Smooth muscle cell (in vitro differentiated cells): ENCODE measurements around the gene C1orf185. TPM values are rescaled to one million over a fixed set of nuclear protein-coding genes. Genes with fewer than 3 reads are reported as not detected.
"Not testable (repeated sequence)": the region's sequence is repeated elsewhere in the genome, so short reads cannot be mapped to it uniquely, and the experiment has no call there.

ENCODE experiments used
- DNase-seq: peaks from one replicate; lab custom pipeline; 2025; ENCODE audit not compliant: unreplicated experiment; lab: John Stamatoyannopoulos, UW
- H2AFZ ChIP-seq: fragments of 200-600 bp; sonication (generic); 2 replicates; pipeline ENCODE4 v1.6.0; 2016; ENCODE audit warnings: antibody characterized with exemption, low read depth, mild to moderate bottlenecking
- H3F3A ChIP-seq: fragments of 200-600 bp; sonication (generic); 2 replicates; pipeline ENCODE4 v1.6.0; 2017; ENCODE audit warnings: antibody characterized with exemption, low read depth
- H3K27ac ChIP-seq: fragments of 200-600 bp; sonication (generic); 2 replicates; pipeline ENCODE4 v1.5.1; 2016; ENCODE audit warnings: low read depth, mild to moderate bottlenecking
- H3K27me3 ChIP-seq: fragments of 200-600 bp; sonication (generic); 2 replicates; pipeline ENCODE4 v1.6.1; 2016; ENCODE audit warnings: low read depth, mild to moderate bottlenecking
- H3K36me3 ChIP-seq: fragments of 200-600 bp; sonication (generic); 2 replicates; pipeline ENCODE4 v1.5.1; 2016; ENCODE audit warnings: low read depth
- H3K4me1 ChIP-seq: fragments of 200-600 bp; sonication (generic); 2 replicates; pipeline ENCODE4 v1.5.1; 2016; ENCODE audit warnings: low read depth
- H3K4me2 ChIP-seq: fragments of 200-600 bp; sonication (generic); 2 replicates; pipeline ENCODE4 v1.6.0; 2016; ENCODE audit warnings: mild to moderate bottlenecking
- H3K4me3 ChIP-seq: fragments of 200-600 bp; sonication (generic); 2 replicates; pipeline ENCODE4 v1.5.1; 2016; ENCODE audit warnings: mild to moderate bottlenecking
- H3K79me2 ChIP-seq: fragments of 200-600 bp; sonication (generic); 2 replicates; pipeline ENCODE4 v1.6.0; 2016; ENCODE audit warnings: low read depth, mild to moderate bottlenecking
- H3K9ac ChIP-seq: fragments of 200-600 bp; sonication (generic); 2 replicates; pipeline ENCODE4 v1.6.0; 2016; ENCODE audit warnings: low read depth
- H3K9me3 ChIP-seq: fragments of 200-600 bp; sonication (generic); replicated peaks from 2 replicates; pipeline ENCODE4 v1.5.1; 2016; ENCODE audit warnings: low read depth
- H4K20me1 ChIP-seq: fragments of 200-600 bp; sonication (generic); 2 replicates; pipeline ENCODE4 v1.6.0; 2016; ENCODE audit warnings: low read depth
- WGBS: methylation state at CpG from one replicate; pipeline ENCODE4 v1.1.7; 2016; ENCODE audit warnings: low lambda C conversion rate; 5-methylcytosine and 5-hydroxymethylcytosine counted together
- polyA plus RNA-seq: library from polyadenylated mRNA; unstranded; fragments of >200 nt; fragmentation: Nextera tagmentation; extraction: Ambion mirVana; gene quantifications from 2 replicates; pipeline ENCODE4 v1.2.1, GENCODE V29; 2016
- total RNA-seq: library from RNA; depleted of rRNA; stranded (reverse); fragments of >200 nt; gene quantifications from 2 replicates; pipeline ENCODE4 v1.2.3, GENCODE V29; 2014
- TF ChIP-seq, protein P1 (sequence below): fragments of 200-600 bp; sonication (generic); IDR thresholded peaks from 2 replicates; pipeline ENCODE4 v1.5.1; 2017; ENCODE audit warnings: borderline replicate concordance, mild to moderate bottlenecking, antibody characterized with exemption; ENCODE audit not compliant: insufficient read depth, poor library complexity, severe bottlenecking

The C1orf185 gene
- total and polyA plus RNA-seq, 2 experiments from 2014 or later, result not detected

- Histone ChIP-seq H3K9ac (no peak overlapping the region), H3F3A (no peaks in the 10 kb centered on the region), H2AFZ (no peak overlapping the region), H3K27ac (no peak overlapping the region), H3K4me1 (no peaks in the 10 kb centered on the region), H3K36me3 (no peaks in the 10 kb centered on the region), H3K27me3 (no peaks in the 10 kb centered on the region), H4K20me1 (no peaks in the 10 kb centered on the region), H3K4me3 (no peak overlapping the region), H3K79me2 (no peaks in the 10 kb centered on the region), H3K4me2 (no peak overlapping the region), H3K9me3 (no peaks in the 10 kb centered on the region)
- WGBS, result 65% methylated on average over 3 of the region's 3 CpGs
- TF ChIP-seq, protein P1, sequence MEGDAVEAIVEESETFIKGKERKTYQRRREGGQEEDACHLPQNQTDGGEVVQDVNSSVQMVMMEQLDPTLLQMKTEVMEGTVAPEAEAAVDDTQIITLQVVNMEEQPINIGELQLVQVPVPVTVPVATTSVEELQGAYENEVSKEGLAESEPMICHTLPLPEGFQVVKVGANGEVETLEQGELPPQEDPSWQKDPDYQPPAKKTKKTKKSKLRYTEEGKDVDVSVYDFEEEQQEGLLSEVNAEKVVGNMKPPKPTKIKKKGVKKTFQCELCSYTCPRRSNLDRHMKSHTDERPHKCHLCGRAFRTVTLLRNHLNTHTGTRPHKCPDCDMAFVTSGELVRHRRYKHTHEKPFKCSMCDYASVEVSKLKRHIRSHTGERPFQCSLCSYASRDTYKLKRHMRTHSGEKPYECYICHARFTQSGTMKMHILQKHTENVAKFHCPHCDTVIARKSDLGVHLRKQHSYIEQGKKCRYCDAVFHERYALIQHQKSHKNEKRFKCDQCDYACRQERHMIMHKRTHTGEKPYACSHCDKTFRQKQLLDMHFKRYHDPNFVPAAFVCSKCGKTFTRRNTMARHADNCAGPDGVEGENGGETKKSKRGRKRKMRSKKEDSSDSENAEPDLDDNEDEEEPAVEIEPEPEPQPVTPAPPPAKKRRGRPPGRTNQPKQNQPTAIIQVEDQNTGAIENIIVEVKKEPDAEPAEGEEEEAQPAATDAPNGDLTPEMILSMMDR, result no peak
- DNase-seq, result no peak
Measured at GRCh38 chr1:51131185-51131584, 29.2 kb downstream of the C1orf185 start.

DNA sequence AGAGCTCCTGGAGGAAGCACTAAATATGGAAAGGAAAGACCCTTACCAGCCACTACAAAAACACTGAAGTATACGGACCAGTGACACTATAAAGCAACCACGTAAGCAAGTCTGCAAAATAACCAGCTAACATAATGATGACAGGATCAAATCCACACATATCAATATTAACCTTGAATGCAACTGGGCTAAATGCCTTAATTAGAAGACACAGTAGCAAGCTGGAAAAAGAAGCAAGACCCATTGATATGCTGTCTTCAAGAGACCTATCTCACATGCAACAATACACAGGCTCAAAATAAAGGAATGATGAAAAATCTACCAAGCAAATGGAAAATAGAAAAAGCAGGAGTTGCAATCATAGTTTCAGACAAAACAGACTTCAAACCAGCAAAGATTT, 31.0 kb downstream of the C1orf185 start:
- Histone ChIP-seq H3K27me3 (no peaks in the 10 kb centered on the region), H3K4me1 (no peaks in the 10 kb centered on the region), H2AFZ (no peak overlapping the region), H3F3A (no peaks in the 10 kb centered on the region), H3K4me2 (no peak overlapping the region), H3K9ac (no peak overlapping the region), H3K27ac (no peak overlapping the region), H3K4me3 (no peak overlapping the region), H4K20me1 (no peaks in the 10 kb centered on the region), H3K9me3 (no peaks in the 10 kb centered on the region), H3K79me2 (no peaks in the 10 kb centered on the region), H3K36me3 (no peaks in the 10 kb centered on the region)
- DNase-seq, result no peak
- WGBS, result 83% methylated on average over 2 of the region's 2 CpGs
- TF ChIP-seq, protein P1, result no peak

DNA sequence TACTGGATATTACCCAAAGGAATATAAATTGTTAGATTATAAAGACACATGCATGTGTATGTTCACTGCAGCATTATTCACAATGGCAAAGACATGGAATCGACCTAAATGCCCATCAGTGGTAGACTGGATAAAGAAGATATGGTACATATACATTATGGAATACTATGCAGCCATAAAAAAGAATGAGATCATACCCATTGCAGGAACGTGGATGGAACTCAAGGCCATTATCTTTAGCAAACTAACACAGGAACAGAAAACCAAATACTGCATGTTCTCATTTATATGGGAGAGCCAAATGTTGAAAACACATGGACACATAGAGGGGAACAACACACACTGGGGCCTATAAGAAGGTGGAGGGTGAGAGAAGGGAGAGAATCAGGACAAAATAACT, 35.7 kb downstream of the C1orf185 start:
- H3K79me2 ChIP-seq, H4K20me1 ChIP-seq, H3K4me2 ChIP-seq, H2AFZ ChIP-seq, H3K4me3 ChIP-seq, H3K36me3 ChIP-seq, H3K27me3 ChIP-seq, H3K27ac ChIP-seq, H3K9me3 ChIP-seq, H3K4me1 ChIP-seq, H3K9ac ChIP-seq, H3F3A ChIP-seq, DNase-seq: not testable (repeated sequence)
- WGBS, result 43% methylated on average over 2 of the region's 2 CpGs

GRCh38 chr1:51139474-51139873, 37.4 kb downstream of the C1orf185 start:
- Histone ChIP-seq H3K27me3 (peaks cover 3% of the 10 kb centered on the region), H3K27ac (no peak overlapping the region), H2AFZ (no peak overlapping the region), H3K79me2 (no peaks in the 10 kb centered on the region), H3K4me2 (no peak overlapping the region), H3K9me3 (no peaks in the 10 kb centered on the region), H3F3A (no peaks in the 10 kb centered on the region), H3K4me1 (no peaks in the 10 kb centered on the region), H3K9ac (no peak overlapping the region), H3K4me3 (no peak overlapping the region), H3K36me3 (no peaks in the 10 kb centered on the region), H4K20me1 (no peaks in the 10 kb centered on the region)
- TF ChIP-seq, protein P1, result no peak
- 84% methylated on average over 2 of the region's 2 CpGs for WGBS
- no peak for DNase-seq
